Liver (tissue), 9 donors: Measurements from ENCODE around the gene BTAF1. TPM values are rescaled to one million over a fixed set of nuclear protein-coding genes. Genes with fewer than 3 reads are reported as not detected.
A peak's percentile ranks its signal among the peaks of the same experiment; 100 is the strongest.

Experiments used
- DNase-seq: peaks from one replicate; pipeline ENCODE4 v3.0.0-alpha.2; 2017; ENCODE audit warnings: low spot score
- H3K27ac ChIP-seq, 2 donors: one replicate each; pipeline ENCODE4 v1.7.0; 2013; ENCODE audit warnings: inconsistent platforms in 2 of 2, low read length in 2 of 2, control low read depth in 1 of 2, low read depth in 1 of 2, mild to moderate bottlenecking in 1 of 2
- H3K27me3 ChIP-seq, 4 donors: one replicate each; pipeline versions ENCODE4 v1.6.1 to v1.7.0; 2013; ENCODE audit warnings: low read length in 3 of 4, inconsistent platforms in 1 of 4, mild to moderate bottlenecking in 1 of 4, moderate library complexity in 1 of 4; ENCODE audit not compliant: control insufficient read depth in 4 of 4, insufficient read depth in 4 of 4
- H3K36me3 ChIP-seq, 4 donors: one replicate each; pipeline versions ENCODE4 v1.6.1 to v1.7.0; 2013; ENCODE audit warnings: low read length in 3 of 4, mild to moderate bottlenecking in 3 of 4, low read depth in 1 of 4, moderate library complexity in 1 of 4; ENCODE audit not compliant: control insufficient read depth in 4 of 4, insufficient read depth in 3 of 4
- H3K4me1 ChIP-seq, 4 donors: one replicate each; pipeline versions ENCODE4 v1.6.1 to v1.7.0; 2013; ENCODE audit warnings: low read length in 3 of 4, mild to moderate bottlenecking in 3 of 4, moderate library complexity in 1 of 4; ENCODE audit not compliant: control insufficient read depth in 4 of 4, insufficient read depth in 4 of 4
- H3K4me3 ChIP-seq, 3 donors: one replicate each; pipeline versions ENCODE4 v1.6.1 to v1.7.0; 2013; ENCODE audit warnings: low read length in 3 of 3, control low read depth in 1 of 3, low read depth in 1 of 3, mild to moderate bottlenecking in 1 of 3
- H3K9ac ChIP-seq, 2 donors: one replicate each; pipeline ENCODE4 v1.7.0; 2013; ENCODE audit warnings: low read length in 2 of 2, mild to moderate bottlenecking in 2 of 2, moderate library complexity in 2 of 2, control low read depth in 1 of 2, low read depth in 1 of 2
- H3K9me3 ChIP-seq, 4 donors: one replicate each; pipeline versions ENCODE4 v1.6.1 to v1.7.0; 2013; ENCODE audit warnings: low read length in 3 of 4; ENCODE audit not compliant: control insufficient read depth in 4 of 4
- FOXA2 ChIP-seq: IDR thresholded peaks from 2 replicates; pipeline ENCODE4 v1.6.1; 2016; ENCODE audit warnings: antibody characterized with exemption
- GABPA ChIP-seq, 2 donors: IDR thresholded peaks in 1 of 2; conservative IDR thresholded peaks in 1 of 2; 2 replicates each; pipeline ENCODE4 v1.6.1; 2016; ENCODE audit warnings: antibody characterized with exemption in 2 of 2, mild to moderate bottlenecking in 1 of 2, moderate library complexity in 1 of 2
- HNF4A ChIP-seq, 2 donors: conservative IDR thresholded peaks; 2 replicates each; pipeline ENCODE4 v1.6.1; 2016; ENCODE audit warnings: antibody characterized with exemption in 2 of 2, mild to moderate bottlenecking in 2 of 2
- JUND ChIP-seq, 2 donors: IDR thresholded peaks; 2 replicates each; pipeline ENCODE4 v1.6.1; 2016; ENCODE audit warnings: antibody characterized with exemption in 2 of 2
- RAD21 ChIP-seq, 2 donors: IDR thresholded peaks; 2 replicates each; pipeline ENCODE4 v1.6.1; 2016; ENCODE audit warnings: antibody characterized with exemption in 2 of 2, mild to moderate bottlenecking in 2 of 2
- REST ChIP-seq: IDR thresholded peaks from 2 replicates; pipeline ENCODE4 v1.6.1; 2016; ENCODE audit warnings: antibody characterized with exemption, mild to moderate bottlenecking
- RXRA ChIP-seq, 2 donors: IDR thresholded peaks; 2 replicates each; pipeline ENCODE4 v1.6.1; 2017 to 2018; ENCODE audit warnings: antibody characterized with exemption in 2 of 2, mild to moderate bottlenecking in 1 of 2
- SP1 ChIP-seq: IDR thresholded peaks from 2 replicates; pipeline ENCODE4 v1.6.1; 2018; ENCODE audit warnings: antibody characterized with exemption, mild to moderate bottlenecking
- TAF1 ChIP-seq: conservative IDR thresholded peaks from 2 replicates; pipeline ENCODE4 v1.6.1; 2016; ENCODE audit warnings: antibody characterized with exemption, mild to moderate bottlenecking
- YY1 ChIP-seq: IDR thresholded peaks from 2 replicates; pipeline ENCODE4 v1.6.1; 2016; ENCODE audit warnings: antibody characterized with exemption, mild to moderate bottlenecking
- ZBTB33 ChIP-seq: IDR thresholded peaks from 2 replicates; pipeline ENCODE4 v1.6.1; 2016; ENCODE audit warnings: antibody characterized with exemption
- WGBS: extraction: QIAGEN DNeasy Blood & Tissue Kit; methylation state at CpG from one replicate; pipeline ENCODE4 v1.1.7; 2013; 5-methylcytosine and 5-hydroxymethylcytosine counted together
- polyA plus RNA-seq, 2 donors: library from polyadenylated mRNA; stranded (reverse) in 1 of 2; unstranded in 1 of 2; fragments of 200-250 nt in 1 of 2; fragments of >200 nt in 1 of 2; fragmentation: Nextera tagmentation in 1 of 2; extraction: Ambion mirVana in 1 of 2; gene quantifications; one replicate each; pipeline versions ENCODE4 v1.2.1 to v1.2.3, GENCODE V29; 2013 to 2015
- total RNA-seq, 2 donors: library from RNA; depleted of rRNA; stranded (reverse); fragments of >200 nt; gene quantifications; one replicate each; pipeline ENCODE4 v1.2.3, GENCODE V29; 2014
- donor health status: healthy.
- donor health status: healthy.
- donor health status: healthy.
- donor health status: healthy.
- donor health status: healthy.

Gene BTAF1
- total and polyA plus RNA-seq, 4 donors, result 5.9 to 49.6 (median 18.0) TPM

GRCh38 chr10:91896212-91896756, 27.3 kb upstream of the BTAF1 start:
- no peak for TF ChIP-seq YY1
- DNase-seq, result no peak
- no peak overlapping the region for H3K27ac ChIP-seq
- H3K36me3 ChIP-seq, result no peaks in the 10 kb centered on the region
- 93% methylated on average over 3 of the region's 3 CpGs for WGBS
- no peak overlapping the region for H3K4me3 ChIP-seq
- no peaks in the 10 kb centered on the region for H3K27me3 ChIP-seq
- H3K9me3 ChIP-seq, result no peaks in the 10 kb centered on the region
- no peaks in the 10 kb centered on the region for H3K4me1 ChIP-seq
- H3K9ac ChIP-seq, result no peak overlapping the region

DNA sequence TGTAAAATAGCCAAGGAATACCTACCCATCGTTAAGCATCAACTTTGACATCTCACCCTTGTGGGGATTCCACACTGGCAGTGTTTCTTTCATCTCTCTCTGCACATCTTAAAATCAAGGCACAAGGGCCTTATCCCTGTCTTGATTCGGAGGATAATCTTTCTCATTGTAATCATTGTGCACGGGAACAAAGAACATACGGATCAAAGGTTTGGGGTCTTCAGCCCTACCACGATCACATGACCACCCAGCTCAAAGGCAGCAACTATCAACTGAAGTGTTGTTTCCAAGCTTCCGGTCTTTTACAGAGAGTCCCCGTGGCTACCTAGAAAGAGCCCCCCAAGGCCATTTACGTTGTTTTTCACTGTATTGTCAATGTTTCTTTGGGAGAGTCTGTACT, 26.1 kb upstream of the BTAF1 start:
- Histone ChIP-seq H3K4me3 (no peak overlapping the region), H3K36me3 (no peaks in the 10 kb centered on the region), H3K4me1 (no peaks in the 10 kb centered on the region), H3K27ac (no peak overlapping the region), H3K27me3 (no peaks in the 10 kb centered on the region), H3K9ac (no peak overlapping the region), H3K9me3 (no peaks in the 10 kb centered on the region)
- DNase-seq, result no peak
- 78% methylated on average over 8 of the region's 8 CpGs for WGBS
- no peak for TF ChIP-seq REST
- TF ChIP-seq RXRA (IDR thresholded peaks at IDR 0.05), result no peak
- no peak for TF ChIP-seq SP1

DNA sequence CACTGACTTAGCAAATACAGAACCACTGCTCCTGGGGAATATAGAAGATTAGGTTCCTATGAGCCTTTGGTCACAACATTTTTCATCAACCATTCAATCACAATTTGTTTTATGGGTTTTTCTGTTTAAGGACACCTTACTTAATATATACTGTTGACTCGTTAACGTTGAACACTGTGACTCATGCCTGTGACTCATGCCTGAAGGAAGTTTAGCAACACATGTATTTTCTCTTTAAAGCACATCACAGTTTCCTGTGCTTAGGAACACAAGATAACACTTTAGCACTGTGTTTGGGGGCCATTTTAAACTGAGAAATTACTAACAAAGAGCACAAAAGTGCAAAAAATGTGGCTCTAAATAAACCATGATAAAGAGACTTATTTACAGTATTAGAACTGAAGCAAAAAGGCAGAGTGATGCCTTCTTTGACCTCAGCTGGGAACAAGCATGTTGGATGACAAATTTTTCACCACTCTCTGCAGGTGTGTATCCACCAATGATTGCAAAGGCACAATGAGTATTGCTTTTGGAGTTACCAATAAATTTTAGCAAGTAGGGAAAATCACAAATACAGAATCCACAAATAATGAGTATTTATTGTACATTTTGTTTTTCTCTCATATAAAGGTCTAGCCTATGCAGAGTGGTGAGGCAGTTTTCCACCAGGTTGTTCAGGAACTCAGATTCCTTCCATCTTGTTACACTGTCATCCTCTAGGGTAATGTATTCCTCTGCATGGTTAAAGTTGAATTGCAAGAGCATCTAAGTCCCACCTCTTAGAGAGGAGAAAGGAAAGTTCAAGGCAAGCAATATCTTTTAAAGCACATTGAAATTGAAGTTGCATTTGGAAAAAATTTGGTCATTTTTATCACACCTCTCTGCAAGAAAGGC, 21.5 kb upstream of the BTAF1 start:
- 41% methylated on average over 2 of the region's 2 CpGs for WGBS
- Histone ChIP-seq H3K9me3 (no peaks in the 10 kb centered on the region), H3K27ac (no peak overlapping the region), H3K27me3 (no peaks in the 10 kb centered on the region), H3K9ac (no peak overlapping the region), H3K4me1 (no peaks in the 10 kb centered on the region), H3K4me3 (no peak overlapping the region), H3K36me3 (no peaks in the 10 kb centered on the region)
- TF ChIP-seq JUND (IDR thresholded peaks at IDR 0.05), result peak; percentile 75 to 93
- TF ChIP-seq YY1, result peak; percentile 84
- TF ChIP-seq HNF4A (conservative IDR thresholded peaks at IDR 0.05), result no peak
- DNase-seq, result no peak

GRCh38 chr10:91907033-91907594, 16.5 kb upstream of the BTAF1 start:
- no peak for DNase-seq
- H3K4me1 ChIP-seq, result peaks cover 0 to 16% (median 12%) of the 10 kb centered on the region in 4 donors
- no peak overlapping the region for H3K27ac ChIP-seq
- no peaks in the 10 kb centered on the region for H3K36me3 ChIP-seq
- no peaks in the 10 kb centered on the region for H3K9me3 ChIP-seq
- TF ChIP-seq GABPA (IDR thresholded peaks at IDR 0.05 in 1 of 2, conservative IDR thresholded peaks at IDR 0.05 in 1 of 2), result no peak
- TF ChIP-seq REST, result no peak
- no peak for TF ChIP-seq SP1
- no peak for TF ChIP-seq JUND (IDR thresholded peaks at IDR 0.05)
- no peak for TF ChIP-seq FOXA2
- TF ChIP-seq ZBTB33, result no peak
- TF ChIP-seq YY1, result no peak
- no peak for TF ChIP-seq RAD21 (IDR thresholded peaks at IDR 0.05)
- TF ChIP-seq TAF1, result no peak
- H3K27me3 ChIP-seq, result no peaks in the 10 kb centered on the region
- no peak overlapping the region for H3K9ac ChIP-seq
- 94% methylated on average over 5 of the region's 5 CpGs for WGBS
- H3K4me3 ChIP-seq, result no peak overlapping the region
